AG08395 (cell line): ENCODE measurements around the gene NAP1L4.

Source experiments
- DNase-seq: peaks from one replicate; pipeline ENCODE4 v3.0.0; 2012; ENCODE audit warnings: mixed read lengths, low spot score

The NAP1L4 gene

DNA sequence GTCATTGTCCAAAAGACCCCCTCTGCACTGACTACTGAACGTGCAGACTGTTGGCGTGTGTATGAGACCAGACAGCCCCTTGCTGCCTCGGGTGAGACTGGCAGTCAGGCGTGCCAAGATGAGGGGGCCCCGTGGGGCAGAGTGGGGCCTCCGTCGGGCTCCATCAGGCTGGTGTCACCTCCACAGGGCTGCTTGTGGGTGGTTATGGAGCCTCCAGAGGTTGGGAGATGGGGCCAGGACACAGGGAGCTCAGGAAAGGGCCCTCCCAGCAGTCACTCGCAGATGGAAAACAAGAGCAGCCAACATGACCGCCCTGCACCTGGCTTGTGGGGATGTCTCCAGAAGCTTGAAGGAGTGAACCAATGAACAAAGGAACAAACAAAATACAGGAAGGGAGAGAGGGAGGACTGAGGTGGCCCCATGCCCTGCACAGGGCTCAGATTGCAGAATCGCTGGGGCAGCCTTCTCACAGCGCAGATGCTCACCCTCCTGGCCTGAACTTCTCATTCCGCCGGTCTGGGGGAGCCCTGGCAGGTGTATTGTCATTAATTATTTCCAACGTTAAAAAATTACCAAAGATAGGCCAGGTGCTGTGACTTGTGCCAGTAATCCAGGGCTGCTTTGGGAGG is 57.4 kb downstream of the NAP1L4 start:
- no peak for DNase-seq

DNA sequence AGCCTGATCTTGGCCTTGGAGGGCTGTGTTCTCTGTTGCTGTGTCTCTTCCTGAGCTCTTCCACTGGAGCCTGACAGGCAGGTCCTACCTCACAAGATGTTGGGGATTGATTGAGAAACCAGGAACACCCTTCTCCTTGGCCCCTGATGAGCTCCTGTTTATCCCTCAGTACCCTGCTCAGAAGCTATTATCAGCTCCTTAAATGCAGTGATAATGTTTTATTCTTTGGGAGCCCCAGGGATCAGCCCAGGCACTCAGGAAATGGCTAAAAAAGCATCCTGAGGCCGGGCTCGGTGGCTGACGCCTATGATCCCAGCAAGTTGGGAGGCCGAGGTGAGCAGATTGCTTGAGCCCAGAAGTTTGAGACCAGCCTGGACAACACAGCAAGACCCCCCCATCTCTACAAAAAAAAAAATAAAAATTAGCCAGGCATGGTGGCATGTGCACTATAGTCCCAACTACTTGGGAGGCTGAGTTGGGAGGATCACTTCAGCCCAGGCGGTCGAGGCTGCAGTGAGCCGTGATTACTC is 58.0 kb downstream of the NAP1L4 start:
- no peak for DNase-seq

DNA sequence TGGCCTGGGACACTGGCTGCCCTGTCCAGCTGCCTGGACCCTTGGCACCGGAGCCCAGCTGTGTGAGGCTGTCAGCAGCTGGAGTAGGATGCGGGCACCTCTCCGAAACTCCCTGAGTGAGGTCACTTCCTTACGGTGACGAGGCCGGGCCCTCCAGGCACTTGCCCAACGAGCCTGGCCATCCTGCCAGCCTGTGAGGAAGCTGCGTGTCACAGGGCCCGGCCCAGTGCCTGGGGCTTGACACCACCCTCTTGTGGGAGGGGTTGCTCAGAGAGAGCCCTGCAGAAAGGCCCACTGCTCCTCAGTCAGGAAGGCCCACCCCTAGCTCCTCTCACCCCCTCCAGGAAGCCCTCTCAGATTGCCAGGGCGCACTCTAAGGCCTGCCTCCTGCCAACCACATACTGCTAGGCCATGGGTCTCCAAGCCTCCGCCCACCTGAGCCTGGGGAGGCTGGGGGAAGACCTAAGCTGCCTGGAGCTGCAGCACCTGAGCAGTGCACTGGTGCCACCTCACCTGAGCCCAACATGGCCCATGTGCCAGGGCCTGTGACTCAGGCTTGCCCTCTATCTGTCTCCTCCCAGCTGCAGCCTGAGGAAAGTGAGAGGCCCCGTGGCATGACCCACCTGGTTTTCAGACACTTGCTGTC is 58.6 kb downstream of the NAP1L4 start:
- peak; percentile 91 for DNase-seq

DNA sequence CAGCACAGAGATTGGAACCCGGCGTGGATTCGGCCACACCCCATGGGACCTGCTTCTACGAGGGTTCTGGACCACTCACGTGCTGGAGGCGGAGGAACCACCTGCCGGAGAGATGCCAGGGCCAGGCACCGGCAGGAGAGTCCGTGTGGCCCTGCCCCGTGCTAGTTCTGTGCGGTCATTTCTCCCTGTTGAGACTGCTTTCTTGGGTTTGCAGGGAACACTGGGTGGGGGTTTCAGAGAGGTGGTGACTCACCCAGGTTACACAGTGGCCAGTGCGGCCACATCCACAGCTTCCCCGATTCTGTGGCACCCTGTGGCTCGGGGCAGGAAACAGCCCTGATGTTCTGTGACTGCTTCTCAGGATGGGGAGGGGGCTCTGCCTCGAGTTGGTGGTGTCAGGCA is 59.3 kb downstream of the NAP1L4 start:
- peak; percentile 22 for DNase-seq

DNA sequence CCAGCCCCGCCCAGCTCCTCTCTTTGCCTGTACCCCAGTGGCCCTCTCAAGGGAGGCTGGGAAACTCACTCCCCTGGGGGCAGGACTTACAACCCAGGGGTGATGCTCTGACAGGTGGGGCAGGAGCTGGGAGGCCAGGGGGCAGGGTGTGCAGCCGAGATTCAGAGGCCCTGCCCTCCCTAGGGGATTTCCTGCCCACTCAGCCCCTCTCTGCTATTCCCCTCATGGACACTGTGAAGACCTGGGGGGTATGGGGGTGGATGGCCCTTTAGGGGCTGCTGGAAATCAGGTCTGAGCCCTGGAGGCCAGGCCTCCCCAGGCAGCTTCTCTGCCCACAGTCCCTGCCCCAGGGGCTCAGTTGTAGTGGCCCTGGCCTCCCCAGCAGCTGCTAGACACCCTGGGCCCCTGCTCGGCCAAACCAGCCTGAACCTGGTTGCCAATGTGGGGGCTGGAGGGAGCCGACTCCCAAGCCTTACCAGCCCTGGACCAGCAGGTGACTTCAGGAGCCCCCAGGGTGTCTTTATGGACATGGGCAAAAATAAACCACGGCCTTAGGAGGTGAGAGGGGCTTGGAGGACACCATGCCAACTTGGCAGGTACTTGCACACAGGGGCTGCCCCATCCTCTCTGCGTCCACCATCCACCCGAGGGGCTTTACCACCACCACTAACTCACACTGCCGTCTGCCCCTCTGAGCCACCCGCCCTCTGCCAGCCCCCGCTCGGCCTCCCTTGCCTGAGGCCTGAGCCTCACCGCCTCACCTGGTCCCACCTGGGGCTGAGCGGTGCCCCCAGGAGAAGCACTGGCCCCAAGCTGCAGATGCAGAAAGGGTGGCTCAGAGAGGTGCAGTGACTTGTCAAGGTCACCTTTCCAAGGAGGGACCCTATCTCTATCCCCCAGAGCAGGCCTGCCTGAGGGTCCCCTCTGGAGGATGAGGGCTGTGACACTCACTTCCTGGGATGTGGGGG is 60.1 kb downstream of the NAP1L4 start:
- DNase-seq = no peak

DNA sequence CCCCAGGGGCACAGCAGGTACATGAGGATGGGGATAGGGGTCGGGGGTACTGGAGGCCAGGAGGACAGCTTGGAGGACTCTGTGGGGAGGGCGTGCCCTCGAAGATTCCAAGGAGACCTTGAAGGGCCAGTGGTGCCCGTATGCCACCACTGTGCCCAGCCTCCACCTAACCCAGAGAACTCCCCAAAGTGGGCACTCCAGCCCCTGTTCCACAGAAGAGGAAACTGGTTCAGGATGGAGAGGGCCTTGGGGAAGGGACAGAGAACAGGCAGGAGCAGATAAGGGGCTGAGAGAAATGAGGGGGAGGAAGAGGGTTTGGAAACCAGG is 60.7 kb downstream of the NAP1L4 start:
- DNase-seq = no peak

DNA sequence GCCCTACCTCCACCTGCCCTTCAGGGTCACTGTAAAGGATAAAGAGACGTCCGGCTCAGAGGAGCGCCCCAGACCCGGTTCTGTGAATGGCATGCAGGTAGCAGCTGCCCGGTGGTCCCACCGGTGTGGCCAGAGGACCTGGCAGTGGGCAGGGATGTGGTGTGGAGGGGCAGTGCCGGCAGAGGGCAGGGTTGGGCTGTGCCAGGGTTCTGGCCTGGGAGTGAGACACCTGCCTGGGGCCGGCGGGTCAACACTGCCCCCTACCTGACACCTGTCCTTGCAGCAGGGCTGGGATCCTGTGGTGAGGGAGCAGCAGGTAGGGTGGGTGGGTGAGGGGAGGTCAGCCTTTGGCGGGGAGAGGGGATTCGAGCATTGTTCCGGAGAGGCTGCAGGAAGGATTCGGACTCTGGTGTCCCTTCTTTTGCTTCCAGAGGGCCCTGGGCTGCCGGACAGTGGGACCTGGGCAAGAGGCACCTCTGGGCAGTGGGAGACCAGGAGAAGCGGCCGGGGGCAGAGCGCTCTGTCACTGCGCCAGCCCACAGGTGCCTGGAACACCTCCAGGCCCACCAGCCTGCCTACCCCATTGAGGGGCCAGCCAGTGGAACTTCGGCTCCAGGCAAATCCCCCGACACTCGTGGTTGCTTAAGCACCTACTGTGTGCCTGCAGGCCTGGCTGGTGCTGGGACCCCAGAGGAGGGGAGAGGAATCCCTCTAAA is 61.3 kb downstream of the NAP1L4 start:
- peak; percentile 33 for DNase-seq

DNA sequence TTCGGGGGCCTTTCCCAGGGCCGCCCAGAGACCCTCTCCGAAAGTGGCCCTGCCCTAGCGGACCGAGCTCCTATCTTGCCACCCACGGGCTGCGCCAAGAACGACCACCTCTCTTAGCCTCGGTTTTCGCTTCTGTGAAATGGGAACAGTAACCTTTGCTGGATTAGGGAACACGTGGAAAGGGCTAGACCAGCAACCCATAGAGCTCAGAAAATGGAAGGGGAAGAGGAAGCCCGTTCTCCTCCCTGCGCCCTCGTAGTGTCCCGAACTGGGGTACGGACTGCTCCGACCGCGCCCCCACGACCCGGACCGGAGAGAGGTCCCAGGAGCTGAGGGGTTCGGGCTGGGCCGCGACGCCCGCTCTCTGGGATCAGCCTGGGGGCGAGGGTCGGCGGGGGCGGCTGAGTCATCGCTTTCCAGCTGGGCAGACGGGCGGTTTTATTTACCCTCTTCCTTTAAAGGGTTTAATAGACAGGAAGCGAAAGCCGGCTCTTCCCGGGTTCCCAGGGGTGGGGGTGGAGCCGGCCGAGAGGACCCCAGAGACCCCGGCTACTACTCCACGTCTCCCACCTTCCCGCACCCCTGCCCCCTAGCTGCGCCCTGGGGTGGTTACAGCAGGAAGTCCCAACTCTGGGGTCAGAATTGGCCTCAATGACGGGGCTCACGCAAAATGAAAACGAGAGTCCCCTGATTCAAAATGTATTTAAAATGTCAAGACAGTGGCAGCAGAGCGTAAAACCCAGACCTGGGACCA is 62.0 kb downstream of the NAP1L4 start:
- DNase-seq = peak; percentile 34

DNA sequence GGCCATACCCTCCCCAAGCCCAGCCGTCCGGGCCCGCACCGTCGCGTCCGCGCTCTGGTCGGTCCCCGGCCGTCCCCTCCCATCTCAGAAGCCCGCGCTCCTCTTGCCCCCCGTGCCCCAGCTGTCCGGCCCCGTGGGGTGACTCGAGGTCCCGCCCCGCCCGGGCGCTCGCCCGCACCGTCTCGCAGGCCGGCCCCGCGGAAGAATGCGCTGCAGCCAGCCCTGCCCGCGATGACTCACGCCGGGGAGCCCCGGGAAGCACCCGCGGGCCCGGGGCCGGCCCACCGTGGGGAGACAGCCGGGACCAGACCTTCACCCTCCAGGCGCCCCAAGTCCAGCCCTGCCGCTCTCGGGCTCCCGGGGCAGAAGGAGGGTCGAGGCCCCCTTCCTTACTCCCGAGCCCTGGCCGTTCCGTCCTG is 62.6 kb downstream of the NAP1L4 start:
- DNase-seq = peak; percentile 93

DNA sequence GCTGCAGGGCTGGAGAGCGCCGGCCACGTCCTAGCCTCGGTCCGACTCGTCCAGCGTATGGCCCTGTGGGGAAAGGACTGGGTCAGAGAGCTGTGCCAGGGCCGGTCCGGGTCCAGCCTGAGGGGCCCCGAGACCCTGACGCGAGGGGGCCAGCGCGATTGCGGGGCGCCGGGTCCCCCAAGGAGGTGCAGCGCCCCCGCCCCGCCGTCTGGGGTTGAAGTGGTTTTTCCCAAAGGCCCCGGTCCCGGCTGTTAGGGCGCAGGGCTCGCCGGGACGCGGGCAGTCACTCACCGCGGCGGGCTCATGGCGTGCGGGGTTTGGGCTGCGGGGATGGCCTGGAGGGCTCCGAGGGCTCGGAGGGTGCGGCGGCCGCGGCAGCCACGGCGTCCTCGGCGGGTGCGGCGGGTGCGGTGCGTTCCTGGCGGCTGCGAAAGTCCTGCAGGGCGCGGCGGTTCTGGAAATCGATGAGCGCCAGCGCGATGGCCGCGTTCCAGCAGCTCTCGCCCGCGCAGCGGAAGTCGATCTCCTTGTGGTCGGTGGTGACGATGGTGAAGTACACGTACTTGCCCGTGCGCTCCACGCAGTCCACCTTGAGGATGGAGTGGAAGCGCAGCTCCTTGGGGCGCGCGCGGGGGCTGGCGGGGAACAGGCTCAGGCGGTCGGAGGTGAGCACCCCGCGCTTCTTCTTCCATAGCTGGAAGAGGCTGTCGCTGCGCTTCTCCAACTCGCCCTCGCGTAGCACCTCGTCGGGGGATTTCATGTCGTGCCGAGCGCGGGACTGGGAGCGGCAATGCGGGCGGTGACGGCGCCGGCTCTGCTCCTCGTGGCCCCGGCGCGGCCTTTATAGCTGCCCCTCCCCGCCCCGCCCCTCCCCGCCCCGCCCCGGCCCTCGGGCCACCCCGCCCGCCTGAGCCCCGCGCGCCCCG is 63.3 kb downstream of the NAP1L4 start, which contains the start of gene PHLDA2:
TSS of gene PHLDA2 (minus strand) at position 816 of the 926 bp plus-strand sequence. CDS start at position 760, 56 bp downstream.
- peak; percentile 83 for DNase-seq

DNA sequence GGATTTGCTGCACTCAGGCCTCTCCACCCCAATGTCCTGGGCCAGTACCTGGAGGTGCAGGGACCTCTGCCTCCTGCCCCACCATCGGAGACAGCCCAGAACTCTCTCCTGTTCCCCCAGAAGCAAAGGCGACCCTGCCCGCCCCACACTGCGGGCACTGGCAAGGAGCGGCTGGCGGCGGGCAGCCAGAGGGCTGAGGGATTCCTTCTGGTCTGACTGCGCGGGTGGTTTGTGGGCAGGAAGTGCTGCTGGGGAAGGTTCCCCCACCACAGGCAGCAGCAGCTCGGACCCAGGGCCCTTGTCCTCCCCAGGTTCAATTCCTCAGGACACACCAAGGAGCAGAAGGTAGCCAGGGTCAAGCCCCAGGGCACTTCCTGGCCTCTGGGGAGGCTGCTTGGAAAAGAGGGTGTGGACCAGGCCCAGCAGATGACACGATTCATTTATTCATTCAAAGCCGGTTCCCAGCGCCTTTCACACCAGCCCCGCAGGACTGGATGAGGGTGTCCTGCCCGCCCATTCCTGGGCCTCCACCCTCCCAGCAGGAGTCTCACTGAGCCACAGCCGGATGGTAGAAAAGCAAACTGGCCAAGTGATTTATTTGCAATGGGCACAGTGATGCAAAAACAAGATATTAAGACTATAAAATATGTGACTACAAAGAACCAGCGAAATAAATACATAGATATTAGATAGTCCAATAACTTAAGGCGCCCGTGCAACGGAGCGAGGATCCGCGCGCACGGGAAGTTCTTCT is 64.1 kb downstream of the NAP1L4 start:
- DNase-seq = peak; percentile 48

DNA sequence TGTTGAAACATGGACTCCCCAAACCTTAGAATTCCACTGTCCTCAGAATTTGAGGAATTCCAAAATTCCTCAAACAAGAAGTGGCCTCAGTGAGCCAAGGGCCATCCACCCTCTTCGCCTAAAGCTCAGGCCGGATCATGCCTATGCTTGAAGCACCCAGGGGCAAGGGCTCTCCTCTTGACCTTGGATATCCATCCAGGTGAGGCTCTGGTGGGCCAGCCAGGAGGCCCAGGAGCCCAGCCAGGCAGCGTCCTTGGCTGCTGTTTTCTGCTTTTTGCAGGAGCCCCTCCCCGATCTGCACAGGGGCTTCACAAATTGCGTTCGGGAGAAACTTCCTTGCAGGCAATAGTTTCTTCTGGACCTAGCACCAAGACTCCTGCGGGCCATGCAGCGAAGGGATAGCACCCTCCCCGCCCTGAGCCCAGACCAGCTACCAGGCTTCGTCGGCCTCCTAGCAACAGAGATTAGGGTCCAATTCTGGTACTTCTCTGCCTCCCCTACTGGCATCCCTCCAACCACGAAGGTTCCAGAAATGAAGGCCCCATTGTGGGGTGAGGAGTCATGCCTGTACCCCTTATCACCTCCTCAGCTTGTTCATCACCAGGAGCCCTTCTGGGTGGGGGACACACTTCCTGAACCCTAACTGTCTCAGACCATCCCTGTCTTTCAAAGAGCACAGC is 64.9 kb downstream of the NAP1L4 start:
- DNase-seq = no peak

DNA sequence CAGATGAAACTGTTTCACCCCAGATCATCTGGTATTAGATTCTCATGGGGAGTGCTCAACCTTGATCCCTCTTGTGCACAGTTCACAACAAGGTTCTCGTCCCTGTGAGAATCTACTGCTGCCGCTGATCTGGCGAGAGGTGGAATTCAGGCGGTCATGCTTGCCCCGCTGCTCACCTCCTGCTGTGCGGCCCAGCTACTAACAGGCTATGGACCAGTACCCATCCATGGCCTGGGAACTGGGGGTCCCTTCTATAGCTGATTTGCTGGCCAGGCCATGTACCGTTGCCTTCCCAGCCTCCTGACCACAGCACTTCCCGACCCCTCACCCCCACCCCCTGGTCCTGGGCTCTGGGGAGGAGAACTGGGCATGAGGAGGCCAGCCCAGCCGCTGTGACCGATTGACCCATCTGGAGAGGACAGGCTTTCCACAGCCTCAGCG is 65.5 kb downstream of the NAP1L4 start:
- no peak for DNase-seq

DNA sequence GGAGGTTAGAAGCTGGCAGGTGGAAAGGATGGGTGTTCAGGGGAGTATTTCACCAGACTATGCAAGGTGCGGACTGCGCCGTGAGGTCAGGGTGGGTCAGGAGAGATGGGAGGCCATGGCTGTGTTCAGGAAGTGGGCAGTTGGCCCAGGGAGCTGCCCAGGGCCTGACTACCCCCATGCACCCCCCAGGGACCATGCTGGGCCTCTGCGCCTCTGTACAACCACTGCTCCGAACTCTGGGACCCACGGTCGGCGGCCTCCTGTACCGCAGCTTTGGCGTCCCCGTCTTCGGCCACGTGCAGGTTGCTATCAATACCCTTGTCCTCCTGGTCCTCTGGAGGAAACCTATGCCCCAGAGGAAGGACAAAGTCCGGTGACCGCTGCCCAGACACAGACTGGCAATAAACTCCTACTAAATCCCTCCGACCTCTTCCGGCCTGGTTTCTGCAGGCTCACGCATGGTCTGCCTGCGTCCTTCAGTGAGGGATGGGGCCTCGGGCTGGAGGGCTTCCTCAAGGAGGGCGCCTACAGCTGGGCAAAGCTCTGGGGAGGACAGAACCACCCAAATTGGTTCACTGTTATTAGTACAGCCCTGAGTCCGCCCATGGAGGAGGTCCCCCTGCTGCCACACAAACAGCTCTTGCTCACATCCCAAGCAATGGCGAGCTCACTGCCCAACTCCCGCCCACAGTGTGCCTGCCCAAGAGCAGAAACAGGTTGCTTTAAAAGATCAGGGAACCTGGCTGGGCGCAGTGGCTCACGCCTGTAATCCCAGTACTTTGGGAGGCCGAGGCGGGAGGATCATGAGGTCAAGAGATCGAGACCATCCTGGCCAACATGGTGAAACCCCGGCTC is 67.1 kb downstream of the NAP1L4 start:
- DNase-seq = no peak

DNA sequence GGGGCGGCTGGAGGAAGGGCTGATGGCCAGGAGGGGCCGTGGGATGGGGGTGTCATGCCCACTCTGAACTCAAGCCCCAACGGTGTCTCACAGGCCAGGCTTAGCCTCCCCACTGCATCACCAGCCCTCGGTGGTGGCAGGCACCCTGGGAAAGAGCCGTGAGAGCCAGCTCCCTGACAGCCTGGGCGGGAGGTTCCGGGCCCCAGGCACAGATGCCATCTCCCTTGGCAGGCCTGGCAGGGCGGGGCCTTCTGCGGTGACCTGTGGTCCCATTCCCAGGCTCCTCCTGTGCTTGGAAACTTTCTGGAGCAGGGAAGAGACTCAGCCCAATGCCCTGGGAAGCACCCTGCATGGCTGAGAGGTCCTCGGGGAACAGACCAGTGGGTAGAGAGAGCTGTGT is 67.7 kb downstream of the NAP1L4 start:
- DNase-seq = no peak

DNA sequence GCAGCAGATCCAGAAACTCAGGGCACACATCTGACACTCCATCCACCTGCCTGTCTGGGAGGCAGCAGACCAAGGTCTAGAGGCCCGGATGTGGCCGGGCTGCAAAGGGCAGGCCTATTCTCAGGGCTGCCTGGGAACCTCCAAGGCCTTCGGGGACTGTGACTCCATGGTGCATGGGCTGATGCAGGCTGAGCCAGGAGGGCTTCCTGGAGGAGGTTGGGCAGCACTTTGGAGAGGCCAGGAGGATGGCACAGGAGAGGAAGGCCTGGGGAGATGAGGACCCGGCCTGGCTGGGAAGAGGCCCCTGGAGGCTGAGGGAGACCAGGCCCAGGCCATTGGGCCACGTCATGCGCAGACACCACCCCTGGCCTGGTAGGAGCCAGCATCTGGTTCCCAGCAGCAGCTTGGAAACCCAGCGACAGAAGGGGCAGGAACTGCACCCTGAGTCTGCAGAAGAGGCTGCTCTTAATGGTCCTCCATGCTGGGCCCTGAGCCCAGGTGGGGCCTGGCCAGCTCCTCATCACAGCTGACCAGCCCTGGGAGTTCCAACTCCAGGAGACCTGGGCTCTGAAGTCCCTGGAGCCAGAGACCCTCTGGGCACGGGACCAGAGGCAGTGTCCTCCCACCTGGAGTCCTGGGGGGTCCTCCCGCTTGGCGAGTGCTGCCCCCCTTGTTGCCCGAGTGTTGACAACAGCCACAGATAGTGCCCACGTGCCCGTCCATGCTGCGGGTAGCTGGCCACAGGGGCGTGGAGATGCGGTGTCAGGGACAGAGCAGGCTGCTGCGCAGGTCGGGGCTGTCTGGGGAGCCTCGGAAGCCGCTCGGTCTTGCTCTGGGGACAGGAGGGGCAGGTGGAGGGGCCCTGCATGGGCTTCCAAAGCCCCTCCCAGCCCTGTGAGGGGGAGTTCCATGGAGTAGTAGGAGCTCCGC is 68.4 kb downstream of the NAP1L4 start:
- no peak for DNase-seq

DNA sequence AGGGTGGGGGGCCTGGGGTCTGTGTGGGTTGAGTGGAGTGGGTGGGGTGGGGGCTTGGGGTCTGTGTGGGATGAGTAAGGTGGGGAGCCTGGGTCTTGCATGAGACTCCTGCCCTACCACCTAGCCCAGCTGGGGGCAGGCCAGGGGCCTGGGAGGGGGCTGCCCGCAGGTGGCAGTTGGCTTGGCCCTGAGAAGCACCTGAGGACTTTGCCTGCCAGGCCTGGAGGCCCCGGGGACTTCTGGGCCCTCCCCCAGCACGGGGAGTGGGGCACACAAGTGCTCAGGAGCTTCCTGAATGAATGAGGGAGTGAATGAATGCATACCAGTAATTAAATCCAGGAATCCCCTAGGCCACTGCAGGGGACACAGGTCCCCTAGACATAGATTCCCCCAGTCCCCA is 69.5 kb downstream of the NAP1L4 start:
- no peak for DNase-seq
